DND-41 (cell line): ENCODE measurements around the gene PPM1D.

ENCODE experiments used
- CTCF ChIP-seq: IDR thresholded peaks from 2 replicates; pipeline ENCODE4 v1.5.1; 2012; ENCODE audit warnings: borderline replicate concordance, low read length, moderate library complexity, mild to moderate bottlenecking; ENCODE audit not compliant: poor library complexity, severe bottlenecking; ENCODE audit errors: extremely low read depth
- EZH2 ChIP-seq: IDR thresholded peaks from 3 replicates; pipeline ENCODE4 v1.6.1; 2012; ENCODE audit warnings: borderline replicate concordance, low read depth, mild to moderate bottlenecking, moderate library complexity, low read length, inconsistent platforms; ENCODE audit not compliant: severe bottlenecking

DNA sequence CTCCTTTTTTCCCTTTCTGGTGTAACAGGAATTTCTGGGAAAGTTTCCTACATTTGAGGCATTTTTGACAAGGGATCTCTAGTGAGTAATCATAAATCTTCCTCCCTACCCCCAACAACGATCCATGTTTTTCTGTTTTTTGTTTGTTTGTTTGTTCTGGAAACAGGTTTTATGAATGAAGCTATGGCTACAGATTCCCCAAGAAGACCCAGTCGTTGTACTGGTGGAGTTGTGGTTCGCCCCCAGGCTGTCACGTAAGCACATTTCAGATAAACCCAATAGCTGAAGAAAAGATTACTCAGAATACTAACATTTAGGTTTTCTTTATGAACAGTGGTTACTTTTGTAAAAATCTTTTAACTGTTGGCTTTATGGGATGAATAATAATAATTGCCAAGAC, 79.3 kb downstream of the PPM1D start:
- TF ChIP-seq CTCF (no peak), EZH2 (no peak)
